8988T (cell line): Measurements from ENCODE around the gene ZNF837.

ENCODE experiments used
- DNase-seq: peaks from one replicate; pipeline ENCODE4 v3.0.0; 2011

The ZNF837 gene

GRCh38 chr19:58367698-58368454 lies 13.0 kb downstream of the ZNF837 start:
- no peak for DNase-seq

GRCh38 chr19:58366585-58367430 lies 14.0 kb downstream of the ZNF837 start:
- DNase-seq: no peak

- no peak for DNase-seq
Measured at GRCh38 chr19:58364146-58364545, 16.7 kb downstream of the ZNF837 start.

- peak; percentile 98 for DNase-seq
Measured at GRCh38 chr19:58362272-58362994, 18.4 kb downstream of the ZNF837 start, which contains the start of gene ZNF497. ZNF497 (minus strand) TSS chr19:58362751; CDS start chr19:58357635, 5,116 bp downstream.

GRCh38 chr19:58361900-58362271 lies 18.9 kb downstream of the ZNF837 start:
- DNase-seq: peak; percentile 57

GRCh38 chr19:58357481-58358145 lies 23.2 kb downstream of the ZNF837 start:
- no peak for DNase-seq

- no peak for DNase-seq
Measured at GRCh38 chr19:58356766-58357480, 23.9 kb downstream of the ZNF837 start.

- DNase-seq: no peak
Measured at GRCh38 chr19:58355908-58356765, 24.7 kb downstream of the ZNF837 start.

GRCh38 chr19:58355215-58355796 lies 25.5 kb downstream of the ZNF837 start:
- DNase-seq: no peak

- DNase-seq: no peak
Measured at GRCh38 chr19:58354478-58355030, 26.3 kb downstream of the ZNF837 start.

GRCh38 chr19:58353717-58354477 lies 26.9 kb downstream of the ZNF837 start:
- DNase-seq: no peak

GRCh38 chr19:58352760-58353671 lies 27.8 kb downstream of the ZNF837 start, which contains the start of gene A1BG:
A1BG (minus strand) TSS chr19:58353492; CDS start chr19:58353437, 55 bp downstream.
- no peak for DNase-seq

- no peak for DNase-seq
Measured at GRCh38 chr19:58351990-58352755, 28.7 kb downstream of the ZNF837 start.

GRCh38 chr19:58351558-58351878 lies 29.3 kb downstream of the ZNF837 start:
- no peak for DNase-seq

GRCh38 chr19:58350871-58351557 lies 29.8 kb downstream of the ZNF837 start:
- no peak for DNase-seq

GRCh38 chr19:58350001-58350861 lies 30.6 kb downstream of the ZNF837 start:
- no peak for DNase-seq
